GM21526 (cell line): ENCODE data around the gene ZNF280D.

ENCODE experiments used
- ATAC-seq: cut with Tn5 transposase; IDR thresholded peaks from one replicate; pipeline ENCODE4 v1.9.1; 2021; ENCODE audit warnings: moderate library complexity; ENCODE audit not compliant: unreplicated experiment, low FRiP score

ZNF280D gene

DNA sequence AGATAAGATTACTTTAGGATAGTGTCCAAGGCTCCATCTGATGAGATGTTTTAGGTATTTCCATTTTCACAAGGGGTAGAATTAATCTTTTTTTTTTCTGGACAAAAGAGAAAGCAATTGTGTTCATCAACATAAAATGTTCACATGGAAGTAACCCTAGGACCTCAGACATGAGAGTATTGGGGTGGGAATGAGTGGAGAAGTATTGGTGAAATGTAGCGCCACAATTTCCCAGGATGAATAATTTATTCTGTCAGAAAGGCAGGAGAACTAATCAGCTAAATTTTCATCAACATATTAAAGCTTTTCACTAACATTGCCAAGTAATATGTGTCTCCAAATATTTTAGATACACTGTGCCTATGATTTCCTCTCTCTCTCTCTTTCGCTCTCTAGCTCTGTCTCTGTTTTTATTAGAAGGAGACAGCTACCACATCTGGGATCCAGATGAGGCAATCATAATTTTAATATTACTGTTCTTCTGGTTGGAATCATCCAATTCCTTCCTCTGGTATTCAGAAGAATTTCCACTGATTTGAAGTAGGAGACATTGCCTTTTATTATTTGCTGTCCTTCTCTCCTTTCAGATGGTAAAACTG is 21.6 kb upstream of the ZNF280D start:
- ATAC-seq = no peak

DNA sequence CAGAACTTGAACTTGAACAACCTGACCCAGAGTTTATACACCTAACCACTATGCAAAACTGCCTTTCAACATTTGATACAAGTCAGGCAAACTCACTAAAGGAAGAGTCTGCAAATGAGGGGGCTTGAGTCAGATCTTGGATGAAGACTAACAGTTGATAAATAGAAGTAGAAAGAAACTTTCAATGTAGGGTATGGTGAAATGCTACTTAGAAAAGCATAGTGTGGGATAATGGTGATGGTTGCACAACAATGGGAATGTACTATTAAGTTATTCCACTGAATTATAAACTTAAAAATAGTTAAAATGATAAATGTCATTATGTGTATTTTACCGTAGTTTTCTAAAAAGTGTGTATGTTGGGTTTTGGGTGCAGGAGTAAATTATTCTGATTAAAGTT is 19.7 kb upstream of the ZNF280D start:
- no peak for ATAC-seq

DNA sequence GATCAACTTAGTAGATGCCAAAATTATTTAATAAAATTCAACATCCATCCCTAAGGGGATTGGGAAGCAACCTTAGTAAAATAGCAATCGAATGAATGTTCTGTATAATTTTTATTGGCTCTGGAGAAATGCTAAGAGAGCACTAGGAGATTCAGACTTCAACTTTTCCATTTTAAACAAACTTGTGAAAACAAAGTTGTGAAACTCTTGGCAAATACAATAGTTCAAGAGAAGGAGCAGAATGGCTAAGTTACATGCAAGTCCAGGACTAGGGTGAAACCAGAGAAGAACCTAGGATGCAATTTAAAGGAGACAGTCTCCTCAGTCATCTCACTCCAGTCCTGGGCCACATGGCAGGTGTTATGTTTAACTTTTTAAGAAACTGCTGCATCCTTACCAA is 16.7 kb upstream of the ZNF280D start:
- no peak for ATAC-seq

DNA sequence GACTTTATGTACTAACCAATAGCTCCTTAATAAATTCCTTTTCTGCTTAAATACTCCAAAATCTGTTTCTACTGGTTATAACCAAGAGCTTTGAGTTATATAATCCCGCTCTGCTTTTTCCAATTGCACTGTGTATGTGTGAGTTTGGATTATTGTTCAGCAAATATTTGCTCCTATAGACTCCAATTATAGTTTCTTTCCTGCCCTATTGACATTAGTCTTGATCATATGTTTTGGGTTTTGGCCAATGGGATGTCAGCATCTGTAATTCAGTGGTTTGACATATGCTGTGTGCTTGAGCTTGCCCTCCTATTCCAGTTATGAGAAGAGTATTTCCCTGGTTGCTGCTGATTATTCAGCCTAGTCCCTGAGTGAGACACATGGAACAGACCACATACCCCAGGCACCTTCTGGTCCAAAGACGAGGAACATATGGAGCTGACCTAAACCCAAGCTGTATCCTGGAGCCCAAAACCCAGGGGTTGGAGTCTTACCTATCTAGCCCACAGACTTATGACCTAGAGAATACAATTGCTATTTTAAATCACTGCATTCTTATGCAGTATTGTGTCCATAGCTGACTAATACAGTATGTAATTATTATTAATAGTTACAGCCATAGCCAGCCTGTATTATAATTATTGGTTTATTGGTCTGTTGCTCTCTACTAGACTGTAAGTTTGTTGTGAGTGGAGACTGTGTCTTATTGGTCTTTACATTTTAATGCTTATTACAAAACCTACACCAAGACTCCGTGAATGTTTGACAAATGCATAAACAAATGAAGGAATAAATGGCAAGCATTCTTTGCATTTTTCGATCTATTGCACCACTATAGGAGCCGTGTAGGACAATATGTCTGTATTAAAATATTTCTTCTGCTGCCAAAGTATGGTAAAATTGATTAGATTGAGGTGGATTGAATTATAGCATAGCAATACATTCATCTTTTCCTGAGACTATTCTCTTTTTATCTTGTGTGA is 11.7 kb upstream of the ZNF280D start:
- ATAC-seq = no peak

DNA sequence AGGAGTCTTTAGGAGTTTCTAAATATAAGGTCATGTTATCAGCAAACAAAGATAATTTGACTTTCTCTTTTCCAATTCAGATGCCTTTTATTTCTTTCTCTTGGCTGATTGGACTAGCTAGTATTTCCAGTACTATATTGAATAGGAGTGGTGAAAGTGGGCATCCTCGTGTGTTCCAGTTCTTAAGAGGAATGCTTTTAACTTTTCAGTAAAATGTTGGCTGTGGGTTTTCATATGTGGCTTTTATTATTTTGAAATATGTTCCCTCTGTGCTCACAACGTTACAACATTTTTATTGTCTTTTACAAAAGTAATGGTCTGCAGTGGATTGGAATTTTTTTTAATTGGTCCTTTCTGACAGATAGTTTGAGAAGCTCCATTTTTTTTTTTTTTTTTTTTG is 8.2 kb upstream of the ZNF280D start:
- no peak for ATAC-seq

DNA sequence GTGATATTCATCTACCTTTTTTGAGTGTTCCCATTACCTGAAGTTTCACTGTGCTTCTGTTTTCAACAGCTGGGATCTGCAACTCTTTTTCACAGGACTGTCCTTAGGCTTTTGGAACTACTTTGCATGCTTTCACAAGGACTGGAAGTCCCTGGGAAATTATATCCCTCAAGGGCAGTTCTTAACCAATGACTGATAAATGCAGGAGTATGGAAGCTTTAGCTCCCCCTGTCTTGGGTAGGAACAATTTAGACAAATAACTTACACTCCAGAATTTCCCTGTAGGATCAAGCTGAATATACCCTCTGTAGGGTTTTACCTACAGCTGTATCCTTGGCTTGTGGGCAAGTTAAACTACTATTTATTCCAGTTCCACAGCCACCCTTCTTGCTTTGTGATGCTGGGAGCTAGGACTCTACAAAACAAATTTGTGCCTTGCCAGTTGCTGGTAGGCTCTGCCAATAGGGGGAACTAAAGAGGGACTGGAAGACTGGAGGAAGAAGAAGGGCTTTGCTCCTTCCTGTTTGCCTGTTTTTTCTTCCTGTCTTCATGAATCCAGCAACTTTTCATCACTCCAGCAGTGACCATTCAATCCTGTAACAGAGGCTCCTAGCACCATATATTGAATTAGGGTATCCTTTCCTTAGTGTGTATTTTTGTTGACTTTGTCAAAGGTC is 6.8 kb upstream of the ZNF280D start:
- ATAC-seq = no peak

DNA sequence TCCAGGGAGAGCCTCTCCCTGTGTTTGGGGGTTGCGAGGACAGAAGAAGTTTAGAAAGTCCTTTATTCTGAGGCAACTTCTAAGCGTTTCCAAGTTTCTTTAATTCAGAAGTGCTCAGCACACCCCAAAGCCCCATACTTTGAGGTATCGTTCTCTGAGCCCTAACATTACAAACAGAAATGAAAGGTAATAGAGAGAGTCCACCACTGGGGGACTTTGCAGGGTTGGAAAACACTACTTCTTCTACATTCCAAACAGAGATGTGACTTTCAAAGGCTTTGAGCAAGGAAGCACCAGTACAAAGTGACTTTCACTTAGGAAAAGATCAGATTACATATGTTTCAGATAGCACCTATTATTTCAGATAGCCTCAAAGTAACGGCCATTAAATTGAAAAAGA is 6.2 kb upstream of the ZNF280D start:
- no peak for ATAC-seq

DNA sequence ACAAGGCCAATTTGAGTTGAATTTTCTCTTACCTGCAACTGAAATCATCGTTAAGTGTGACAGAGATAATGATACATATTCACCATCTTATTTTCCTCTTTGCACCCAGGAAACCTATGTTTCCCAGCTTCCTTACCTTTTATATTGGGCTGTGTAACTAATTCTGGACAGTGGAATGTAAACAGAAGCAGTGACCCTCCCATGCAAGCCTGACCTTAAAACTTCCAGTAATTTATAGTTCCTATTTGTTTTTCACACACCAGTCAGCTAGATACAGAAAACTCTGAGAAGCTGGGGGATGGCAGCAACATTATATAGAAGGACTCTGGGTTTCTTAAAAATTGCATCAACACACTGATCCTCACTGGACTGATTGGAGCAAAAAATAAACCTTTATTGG is 4.5 kb upstream of the ZNF280D start:
- no peak for ATAC-seq

DNA sequence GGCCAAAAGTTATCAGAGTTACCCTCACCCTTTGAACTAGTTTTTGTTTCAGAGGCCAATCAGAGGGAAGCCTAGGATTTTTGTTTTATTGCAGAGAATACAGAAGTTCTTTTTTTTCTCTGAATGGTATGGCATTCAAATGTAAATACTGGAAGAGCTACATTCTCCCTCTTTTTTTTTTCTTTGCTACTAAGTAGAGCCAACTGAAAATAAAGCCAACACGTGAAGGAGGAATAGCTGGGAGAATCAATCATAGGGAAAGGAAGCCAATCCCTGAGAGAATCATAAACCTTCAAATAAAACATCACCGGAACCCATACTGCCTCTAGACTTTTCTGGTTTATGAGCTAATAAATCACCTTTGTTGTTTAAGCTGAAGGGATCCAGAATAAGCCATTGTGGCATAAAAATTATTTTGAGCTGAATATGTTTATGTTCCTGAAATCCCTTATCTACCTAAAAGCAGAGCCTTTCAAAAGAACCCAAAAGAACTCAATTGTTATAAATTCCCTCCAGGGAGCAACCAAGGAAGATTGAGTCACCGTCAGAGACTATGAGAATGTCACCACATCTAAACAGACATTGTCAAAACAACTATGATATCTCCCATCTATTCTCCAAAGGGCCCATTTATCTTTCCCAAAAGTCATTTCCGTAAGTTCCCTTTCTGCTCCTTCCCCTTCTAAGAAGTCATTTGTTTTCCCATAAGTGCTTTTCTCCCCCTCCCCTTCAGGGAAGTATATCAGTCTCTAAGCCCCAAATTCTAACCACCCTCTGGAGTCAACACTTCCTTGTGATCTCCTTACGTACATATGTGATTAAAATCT is 3.8 kb upstream of the ZNF280D start:
- no peak for ATAC-seq

DNA sequence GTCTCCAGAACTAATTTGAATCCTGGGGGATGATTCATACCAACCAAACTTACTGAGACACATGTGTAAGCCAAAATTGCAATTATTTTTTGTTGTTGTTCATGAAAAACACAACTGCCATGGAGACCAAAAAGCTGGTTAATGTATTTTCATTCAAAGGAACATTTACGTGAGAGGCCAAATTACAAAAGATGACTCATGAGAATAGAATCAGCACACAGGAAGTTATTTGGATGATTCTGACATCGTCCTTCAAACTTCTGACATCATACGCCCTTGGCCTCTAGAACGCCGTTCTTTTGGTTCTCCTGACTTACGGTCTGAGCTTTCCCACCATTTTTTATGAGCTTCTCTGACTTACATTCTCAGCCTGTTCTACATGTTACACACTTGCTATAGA is 3.0 kb upstream of the ZNF280D start:
- ATAC-seq = no peak

DNA sequence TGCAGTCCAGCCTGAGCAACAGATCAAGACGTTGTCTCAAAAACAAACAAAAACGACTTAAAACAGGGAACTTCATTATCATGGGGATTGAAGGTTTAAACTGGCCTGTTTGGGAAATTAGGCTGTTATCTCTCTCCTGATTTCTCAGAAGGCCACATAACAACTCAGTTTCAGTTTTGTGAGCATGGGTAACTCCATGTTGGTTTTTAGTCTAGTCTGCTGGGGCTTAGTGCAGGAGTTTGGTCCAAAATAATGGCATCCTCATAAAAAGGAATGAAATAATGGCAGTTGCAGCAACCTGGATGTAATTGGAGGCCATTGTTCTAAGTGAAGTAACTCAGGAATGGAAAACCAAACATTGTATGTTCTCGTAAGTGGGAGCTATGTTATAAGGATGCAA is 2.3 kb upstream of the ZNF280D start:
- ATAC-seq = no peak

DNA sequence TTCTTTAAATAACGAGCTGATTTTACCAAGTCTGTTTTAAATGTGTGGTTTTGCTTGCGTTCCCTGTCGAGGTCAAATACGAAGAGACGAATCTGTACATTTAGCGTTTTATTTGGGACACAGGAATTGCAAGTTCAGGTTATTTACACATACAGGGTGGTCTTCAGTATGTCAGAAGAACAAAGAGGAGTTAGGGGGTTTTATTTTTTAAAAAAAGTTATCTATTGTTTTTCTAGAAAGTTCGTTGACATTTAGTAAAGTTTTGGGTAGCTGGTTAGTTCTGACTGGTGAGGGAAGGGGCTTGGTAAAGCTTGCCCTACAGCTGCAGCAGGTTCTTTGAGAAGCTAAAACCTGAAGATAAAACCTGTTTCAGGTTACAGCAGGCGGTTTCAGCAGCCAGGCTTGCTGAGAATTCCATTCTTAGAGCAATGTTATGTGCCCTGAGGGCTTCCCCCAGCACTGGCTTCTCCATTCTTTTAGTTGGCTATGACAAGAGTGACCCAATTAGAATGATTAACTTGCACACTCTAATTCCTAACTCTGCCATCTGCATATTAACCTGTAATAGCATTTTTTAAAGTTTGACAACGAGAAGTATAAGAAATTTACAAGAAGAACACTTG is 815 bp upstream of the ZNF280D start:
- no peak for ATAC-seq

DNA sequence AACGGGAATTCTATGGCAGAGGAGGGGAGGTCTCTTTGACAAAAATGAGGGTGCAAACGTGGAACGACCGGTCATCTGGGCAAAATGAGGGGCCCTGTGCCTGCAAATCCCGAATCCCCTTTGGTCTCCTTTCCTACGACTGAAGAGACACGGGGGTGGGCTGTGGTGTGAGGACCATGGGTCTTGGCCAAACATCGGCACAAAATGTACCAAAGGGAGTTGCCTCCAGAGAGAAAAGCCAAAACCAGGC is 498 bp downstream of the ZNF280D start:
- ATAC-seq = no peak

DNA sequence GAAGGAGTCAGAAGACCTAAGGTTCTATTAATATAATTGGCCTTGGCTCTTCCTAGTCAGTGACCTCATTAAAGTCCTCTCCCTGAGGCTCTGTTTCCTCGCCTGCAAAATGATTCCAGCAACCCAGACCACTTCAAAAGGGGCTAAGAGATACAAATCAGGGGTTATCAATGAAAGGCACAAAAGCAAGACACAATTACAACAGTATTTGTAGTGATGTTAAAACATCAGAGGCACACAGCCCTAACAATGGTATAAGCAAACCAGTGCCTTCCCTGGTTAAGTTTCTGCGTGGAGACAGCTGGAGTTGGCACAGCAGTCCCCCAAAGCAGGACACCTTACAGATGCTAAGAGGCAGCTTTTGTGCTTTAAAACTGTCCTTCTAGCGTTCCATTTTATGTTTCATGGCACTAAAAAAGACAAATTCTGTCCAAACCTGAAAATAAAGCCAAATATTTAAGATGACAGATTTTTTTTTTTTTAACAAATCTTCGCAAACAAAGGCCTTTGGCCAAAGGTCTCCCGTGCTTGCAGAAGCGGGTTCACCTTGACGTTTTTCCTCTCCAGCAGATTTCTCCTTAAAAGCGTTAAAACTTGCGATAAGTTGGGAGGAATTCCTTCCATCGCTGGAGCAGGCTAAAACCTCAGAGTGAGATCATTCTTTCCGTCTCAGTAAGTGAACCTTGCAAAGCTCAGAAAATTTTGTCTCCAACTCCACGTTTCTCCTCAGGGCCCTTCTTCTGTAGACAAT is 999 bp downstream of the ZNF280D start:
- ATAC-seq = no peak

DNA sequence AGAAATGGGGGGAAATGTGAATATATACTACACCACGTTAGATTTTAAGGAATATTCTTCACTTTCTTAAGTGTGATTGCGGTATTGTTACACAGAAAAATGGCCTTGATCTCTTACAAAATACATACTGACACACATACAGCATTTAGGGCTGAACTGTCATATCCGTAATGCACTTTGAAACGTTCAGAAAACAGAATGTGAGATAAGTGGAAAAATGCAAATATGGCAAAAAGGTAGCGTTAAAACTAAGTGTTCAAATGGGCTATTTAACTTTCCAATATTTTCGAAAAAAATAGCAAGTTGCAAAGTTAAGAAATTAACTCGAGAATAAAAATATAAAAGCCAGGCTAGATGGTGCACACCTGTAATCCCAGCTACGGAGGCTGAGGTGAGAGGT is 1.8 kb downstream of the ZNF280D start:
- ATAC-seq = no peak

DNA sequence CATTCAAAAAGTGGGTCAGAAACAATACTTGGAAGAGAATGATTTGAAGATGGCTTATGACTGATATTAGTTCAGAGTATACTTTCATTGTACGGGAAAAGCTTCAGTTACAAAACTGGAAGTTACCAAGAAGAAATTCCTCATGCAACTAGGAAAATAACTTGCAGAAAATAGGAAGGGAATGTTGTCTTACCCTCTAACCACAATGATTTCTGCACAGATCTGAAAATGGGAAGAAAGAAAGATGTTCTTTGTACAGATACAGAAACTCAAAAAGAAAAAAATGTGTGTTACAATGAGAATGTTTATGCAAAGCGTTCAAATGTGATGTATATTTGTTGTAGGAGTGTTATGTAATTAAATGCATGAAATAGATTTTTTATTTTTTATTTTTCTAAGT is 3.7 kb downstream of the ZNF280D start:
- no peak for ATAC-seq

DNA sequence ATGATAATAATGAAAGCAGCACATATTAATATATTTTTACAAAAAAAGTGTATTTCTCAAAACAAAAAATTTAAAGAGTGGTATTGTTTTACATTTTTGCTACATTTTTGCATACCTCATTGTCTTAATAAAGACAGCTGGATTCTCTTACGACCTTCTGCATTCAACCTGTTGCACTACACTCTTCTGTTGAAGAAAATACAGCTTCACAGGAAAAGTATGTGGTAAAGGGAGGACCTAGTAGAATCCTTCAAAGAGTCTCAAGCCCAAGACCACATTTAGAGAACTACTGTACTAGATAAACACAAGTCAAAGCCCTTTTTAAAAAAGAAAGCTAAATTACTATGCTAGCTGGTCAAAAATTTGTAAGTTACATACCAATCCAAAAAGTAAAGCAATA is 7.9 kb downstream of the ZNF280D start:
- ATAC-seq = no peak

DNA sequence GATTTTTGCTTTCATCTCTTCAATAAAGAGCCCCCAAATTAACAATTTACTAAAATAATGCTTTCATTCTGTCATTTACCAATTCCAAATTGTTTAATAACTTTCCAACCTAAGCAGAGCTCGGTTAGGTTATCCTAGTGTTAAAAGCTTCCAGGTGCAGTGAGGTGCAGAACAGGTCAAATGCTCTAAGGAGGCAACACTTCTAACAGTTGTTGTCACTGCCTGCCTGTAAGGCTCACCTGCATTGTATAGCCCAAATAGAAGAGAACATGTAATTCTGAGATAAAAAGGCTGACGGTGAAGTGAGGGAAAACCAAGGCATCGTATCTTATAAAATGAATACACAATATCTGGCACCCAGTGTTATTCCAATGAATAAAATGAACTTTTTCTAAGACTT is 9.1 kb downstream of the ZNF280D start:
- no peak for ATAC-seq

DNA sequence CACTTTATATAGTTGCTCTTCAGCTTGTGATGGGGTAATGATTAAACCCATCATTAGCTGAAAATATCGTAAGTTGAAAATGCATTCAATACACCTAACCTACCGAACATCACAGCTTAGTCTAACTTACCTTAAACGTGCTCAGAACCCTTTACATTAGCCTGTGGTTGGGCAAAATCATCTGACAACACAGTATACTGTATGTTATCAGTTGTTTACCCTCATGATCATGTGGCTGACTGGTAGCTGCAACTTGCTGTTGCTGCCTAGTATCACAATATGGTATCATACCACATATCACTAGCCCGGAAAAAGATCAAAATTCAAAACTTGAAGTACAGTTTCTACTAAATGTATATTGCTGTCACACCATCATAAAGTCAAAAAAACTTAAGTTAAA is 9.5 kb downstream of the ZNF280D start:
- no peak for ATAC-seq
